ENCODE measurements around the gene TMPRSS6. TPM values are rescaled to one million over a fixed set of nuclear protein-coding genes. Genes with fewer than 3 reads are reported as not detected.

TMPRSS6 gene
- total RNA-seq, 6 experiments from 2014 or later = 40.7 to 104 (median 60.6) TPM

DNA sequence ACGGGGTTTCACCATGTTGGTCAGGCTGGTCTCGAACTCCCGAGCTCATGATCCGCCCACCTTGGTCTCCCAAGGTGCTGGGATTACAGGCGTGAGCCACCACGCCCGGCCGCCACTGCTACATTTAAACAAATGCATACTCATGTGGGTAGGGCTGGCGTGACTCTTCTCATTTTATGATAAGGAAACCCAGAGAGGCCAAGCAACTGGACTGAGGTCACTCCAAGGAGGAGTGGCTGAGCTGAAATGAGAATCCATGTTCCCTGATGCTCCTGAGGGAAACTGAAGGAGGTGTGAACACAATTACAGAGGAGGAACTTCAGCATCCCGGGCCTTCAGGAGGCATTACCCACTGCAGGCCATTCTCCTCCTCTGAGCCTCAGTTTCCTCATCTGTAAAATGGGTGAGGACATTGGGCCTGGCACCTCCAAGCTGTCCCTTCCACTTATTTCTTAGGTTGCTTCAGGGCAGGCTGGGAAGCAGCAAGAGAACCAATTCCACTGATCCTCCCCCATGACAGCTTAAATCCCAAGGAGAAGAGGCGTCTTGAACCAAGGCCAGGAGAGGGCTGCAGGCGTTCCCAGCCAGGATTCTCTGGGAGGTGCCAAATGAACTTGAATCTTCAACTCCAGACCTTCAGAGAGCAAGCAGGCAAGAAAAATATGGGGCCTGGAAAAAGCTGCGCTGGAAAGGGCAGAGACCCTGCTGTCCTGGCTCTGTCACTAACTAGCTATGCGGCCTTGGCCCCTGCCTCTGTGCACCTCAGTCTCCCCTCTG is 93.2 kb downstream of the TMPRSS6 start:
- Histone ChIP-seq H3K27me3 (no peaks in the 10 kb centered on the region), H3K27ac (peak overlapping the region in 2 of 3 donors; percentile 50 to 95), H3K4me1 (peaks cover 0 to 76% (median 35%) of the 10 kb centered on the region in 4 donors), H3K36me3 (peaks cover 0 to 9% (median 4%) of the 10 kb centered on the region in 4 donors), H3K9me3 (no peaks in the 10 kb centered on the region), H3K4me3 (peak overlapping the region in 1 of 3 donors; percentile 100)
- intact Hi-C loops (cut with DNase I) = no loop called here
- DNase-seq = no peak
- WGBS (ENCODE audit: insufficient coverage, low coverage, low lambda C conversion rate, missing lambda C conversion rate) = 59% methylated on average over 8 of the region's 14 CpGs
- ATAC-seq = no peak
- TF ChIP-seq POLR2A (IDR thresholded peaks at IDR 0.05) = no peak
- no peak for TF ChIP-seq CTCF (IDR thresholded peaks at IDR 0.05)

DNA sequence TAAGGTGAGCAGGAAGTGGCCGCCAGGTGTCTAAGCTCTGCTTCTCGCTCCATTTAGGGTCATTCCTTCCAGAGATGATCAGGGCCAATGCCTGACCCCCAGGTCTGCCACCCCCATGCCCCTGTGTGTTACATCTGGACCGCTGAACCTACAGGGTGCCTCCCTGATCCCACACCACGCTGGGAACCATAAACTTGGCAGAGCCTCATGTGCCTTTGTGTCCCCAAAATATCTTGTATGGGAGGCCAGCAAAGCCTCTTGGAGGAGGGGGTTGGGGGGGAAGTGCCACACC is 94.0 kb downstream of the TMPRSS6 start:
- Histone ChIP-seq H3K27me3 (no peaks in the 10 kb centered on the region), H3K4me1 (peaks cover 0 to 76% (median 33%) of the 10 kb centered on the region in 4 donors), H3K36me3 (peaks cover 0 to 9% (median 4%) of the 10 kb centered on the region in 4 donors), H3K27ac (peak overlapping the region in 2 of 3 donors; percentile 50 to 73), H3K4me3 (no peak overlapping the region), H3K9me3 (no peaks in the 10 kb centered on the region)
- TF ChIP-seq CTCF (IDR thresholded peaks at IDR 0.05) (no peak), POLR2A (IDR thresholded peaks at IDR 0.05) (no peak)
- intact Hi-C loops (cut with DNase I) = no loop called here
- DNase-seq = peak in 1 of 3 donors; percentile 47
- WGBS (ENCODE audit: insufficient coverage, low coverage, low lambda C conversion rate, missing lambda C conversion rate) = no CpG with 5 or more reads among the region's 4 CpGs
- ATAC-seq = no peak

Other genes with a start within 250 kb of the TMPRSS6 start
- 1 to 10 TPM; 2.3 to 6.2 (median 4.0) TPM for gene NCF4, start 248.7 kb downstream of the TMPRSS6 start, total RNA-seq
- gene CSF2RB, start 196.1 kb downstream of the TMPRSS6 start, total RNA-seq = 1 to 10 TPM in 5 of 6 experiments, under 1 TPM in 1; 0.88 to 4.7 (median 2.4) TPM
- gene TST, start 90.3 kb downstream of the TMPRSS6 start, total RNA-seq = 100 to 1,000 TPM; 223 to 355 (median 321) TPM
- 100 to 1,000 TPM; 153 to 301 (median 214) TPM for gene MPST, start 90.0 kb downstream of the TMPRSS6 start, total RNA-seq
- gene KCTD17, start 58.0 kb downstream of the TMPRSS6 start, total RNA-seq = 1 to 10 TPM; 2.0 to 9.7 (median 4.4) TPM
- gene IL2RB, start 40.2 kb upstream of the TMPRSS6 start, total RNA-seq = 1 to 10 TPM; 1.2 to 8.6 (median 2.0) TPM
- 10 to 100 TPM in 2 of 6 experiments, 1 to 10 TPM in 4; 3.3 to 12.6 (median 6.3) TPM for gene C1QTNF6, start 78.5 kb upstream of the TMPRSS6 start, total RNA-seq
- gene SSTR3, start 102.8 kb upstream of the TMPRSS6 start, total RNA-seq = not detected
- 10 to 100 TPM in 1 of 6 experiments, 1 to 10 TPM in 5; 3.4 to 12.9 (median 6.5) TPM for gene RAC2, start 134.6 kb upstream of the TMPRSS6 start, total RNA-seq
- 10 to 100 TPM in 1 of 6 experiments, 1 to 10 TPM in 5; 2.9 to 12.8 (median 4.0) TPM for gene CYTH4, start 172.8 kb upstream of the TMPRSS6 start, total RNA-seq

All from right lobe of liver (tissue), 6 donors.